GM19452 (cell line): ENCODE results near the gene CXorf38.

Source experiments
- ATAC-seq: cut with Tn5 transposase; IDR thresholded peaks from one replicate; pipeline ENCODE4 v1.9.1; 2021; ENCODE audit not compliant: unreplicated experiment

The CXorf38 gene

GRCh38 chrX:40647307-40648197 is at the start of gene CXorf38:
CXorf38 (minus strand) TSS chrX:40647561; CDS start chrX:40647520, 41 bp downstream.
- ATAC-seq = peak; percentile 66

GRCh38 chrX:40694802-40695201 is 47.4 kb upstream of the CXorf38 start:
- ATAC-seq = no peak

- no peak for ATAC-seq
Observed at GRCh38 chrX:40688929-40689328, 41.6 kb upstream of the CXorf38 start.

GRCh38 chrX:40687169-40687568 is 39.8 kb upstream of the CXorf38 start:
- ATAC-seq = no peak

- no peak for ATAC-seq
Observed at GRCh38 chrX:40685362-40685918, 38.1 kb upstream of the CXorf38 start.

- no peak for ATAC-seq
Observed at GRCh38 chrX:40684092-40684491, 36.7 kb upstream of the CXorf38 start.

GRCh38 chrX:40683245-40683644 is 35.9 kb upstream of the CXorf38 start:
- ATAC-seq = no peak

- ATAC-seq = no peak
Observed at GRCh38 chrX:40671126-40671525, 23.8 kb upstream of the CXorf38 start.

- ATAC-seq = no peak
Observed at GRCh38 chrX:40663880-40664630, 16.7 kb upstream of the CXorf38 start.

GRCh38 chrX:40663078-40663740 is 15.8 kb upstream of the CXorf38 start:
- peak; percentile 82 for ATAC-seq

- no peak for ATAC-seq
Observed at GRCh38 chrX:40661489-40661888, 14.1 kb upstream of the CXorf38 start.

- no peak for ATAC-seq
Observed at GRCh38 chrX:40660381-40660780, 13.0 kb upstream of the CXorf38 start.

GRCh38 chrX:40653535-40653934 is 6.2 kb upstream of the CXorf38 start:
- no peak for ATAC-seq

GRCh38 chrX:40652664-40653063 is 5.3 kb upstream of the CXorf38 start:
- no peak for ATAC-seq

- ATAC-seq = no peak
Observed at GRCh38 chrX:40651620-40652223, 4.4 kb upstream of the CXorf38 start.

- ATAC-seq = peak; percentile 24
Observed at GRCh38 chrX:40646489-40647306, 663 bp downstream of the CXorf38 start.

GRCh38 chrX:40644821-40645358 is 2.5 kb downstream of the CXorf38 start:
- no peak for ATAC-seq

- no peak for ATAC-seq
Observed at GRCh38 chrX:40644176-40644575, 3.2 kb downstream of the CXorf38 start.

- no peak for ATAC-seq
Observed at GRCh38 chrX:40637687-40638086, 9.7 kb downstream of the CXorf38 start.

- no peak for ATAC-seq
Observed at GRCh38 chrX:40632199-40632598, 15.2 kb downstream of the CXorf38 start.
